GM19023 (cell line): ENCODE measurements around the gene COX19.

Experiments used
- ATAC-seq: cut with Tn5 transposase; IDR thresholded peaks from one replicate; pipeline ENCODE4 v1.9.1; 2021; ENCODE audit warnings: mild to moderate bottlenecking, moderate library complexity; ENCODE audit not compliant: unreplicated experiment

Gene COX19

GRCh38 chr7:992709-993607 lies 17.6 kb upstream of the COX19 start:
- peak; percentile 82 for ATAC-seq

DNA sequence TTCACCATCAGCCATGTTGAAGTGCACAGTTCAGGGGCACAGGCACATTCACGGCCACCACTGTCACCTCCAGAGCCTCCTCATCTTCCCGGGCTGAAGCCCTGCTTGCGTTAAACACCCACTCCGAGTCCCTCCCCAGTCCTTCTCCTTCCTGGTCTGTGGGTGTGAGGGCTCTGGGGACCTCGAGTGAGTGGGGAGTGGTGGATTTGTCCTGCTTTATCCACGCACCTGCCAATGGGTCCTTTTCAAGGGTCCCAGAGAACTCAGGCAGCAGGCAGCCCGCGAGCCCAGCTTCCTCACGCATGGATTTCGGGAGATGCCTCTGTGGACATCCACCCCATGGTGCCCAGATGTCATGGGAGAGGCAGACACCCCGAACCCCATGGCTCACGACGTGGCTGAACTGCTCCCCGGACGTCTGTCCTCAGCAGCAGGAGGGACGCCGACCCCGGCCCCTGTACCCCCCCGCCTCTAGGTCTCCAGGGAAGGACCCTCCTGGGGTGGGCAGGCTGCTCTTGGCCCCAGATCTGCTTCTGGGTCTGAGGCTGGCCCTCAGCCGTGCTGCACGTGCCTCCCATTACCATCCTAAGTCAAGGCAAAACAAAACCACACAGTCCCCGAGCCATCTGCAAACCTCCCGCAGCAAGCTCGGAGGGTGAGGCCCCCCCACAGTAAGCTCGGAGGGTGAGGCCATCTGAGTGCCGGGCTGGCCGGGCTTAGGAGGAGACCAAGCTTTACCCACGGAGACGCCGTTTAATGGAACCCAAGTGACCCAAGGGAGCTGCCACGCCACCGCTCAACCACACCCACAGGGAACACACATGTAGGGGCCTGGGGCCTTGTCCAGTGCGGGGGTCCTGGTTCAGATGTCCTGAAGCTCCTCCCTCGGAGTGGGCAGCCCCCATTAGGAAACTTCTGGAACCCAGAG lies 16.6 kb upstream of the COX19 start:
- ATAC-seq: no peak

- ATAC-seq: no peak
Measured at GRCh38 chr7:990933-991728, 15.8 kb upstream of the COX19 start.

GRCh38 chr7:990352-990932 lies 15.1 kb upstream of the COX19 start:
- no peak for ATAC-seq

DNA sequence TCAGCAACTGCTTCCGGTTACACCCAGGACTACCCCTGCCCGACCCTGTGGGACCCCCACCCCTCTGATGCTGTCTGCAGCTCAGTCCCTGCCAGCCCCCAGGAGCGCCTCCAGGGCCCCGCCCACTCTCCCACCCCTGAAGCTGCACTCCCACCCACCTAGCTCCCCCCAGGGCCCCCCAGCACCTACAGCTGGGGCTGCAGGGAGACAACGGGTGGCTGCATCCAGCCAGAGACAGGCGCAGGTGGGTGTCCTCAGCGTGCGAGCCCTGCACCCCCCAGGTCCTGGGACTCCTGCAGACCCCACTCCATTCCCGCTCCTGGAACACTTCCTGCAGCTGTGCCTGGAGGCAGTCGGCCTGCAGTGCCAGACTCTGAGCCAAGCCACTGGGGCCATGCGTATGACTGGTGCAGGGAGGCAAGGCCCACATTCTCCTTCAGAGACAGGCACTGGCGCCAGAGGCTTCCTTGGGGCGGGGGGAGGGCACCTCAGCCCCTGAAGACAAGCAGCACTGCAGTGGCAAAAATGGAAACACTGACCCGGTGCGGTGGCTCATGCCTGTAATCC lies 13.7 kb upstream of the COX19 start:
- no peak for ATAC-seq

DNA sequence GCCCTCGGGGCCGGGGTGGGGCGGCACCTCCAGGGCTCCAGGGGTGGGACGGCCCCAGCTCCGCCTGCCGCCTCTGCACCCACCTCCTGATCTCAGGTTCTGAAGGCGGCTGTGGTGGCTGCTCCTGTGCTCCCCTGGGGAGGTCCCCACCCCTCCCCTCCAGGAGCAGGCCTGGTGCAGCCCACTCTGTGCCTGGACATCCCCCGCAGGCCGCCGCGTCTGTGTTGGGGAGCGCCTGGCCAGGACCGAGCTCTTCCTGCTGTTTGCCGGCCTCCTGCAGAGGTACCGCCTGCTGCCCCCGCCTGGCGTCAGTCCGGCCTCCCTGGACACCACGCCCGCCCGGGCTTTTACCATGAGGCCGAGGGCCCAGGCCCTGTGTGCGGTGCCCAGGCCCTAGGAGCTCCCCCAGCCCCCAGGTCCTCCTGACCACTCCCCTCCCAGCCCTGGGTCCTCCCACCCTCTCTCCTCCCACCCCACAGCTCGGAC lies 13.1 kb upstream of the COX19 start:
- no peak for ATAC-seq

- no peak for ATAC-seq
Measured at GRCh38 chr7:987909-988308, 12.6 kb upstream of the COX19 start.

GRCh38 chr7:986766-987751 lies 11.7 kb upstream of the COX19 start:
- no peak for ATAC-seq

DNA sequence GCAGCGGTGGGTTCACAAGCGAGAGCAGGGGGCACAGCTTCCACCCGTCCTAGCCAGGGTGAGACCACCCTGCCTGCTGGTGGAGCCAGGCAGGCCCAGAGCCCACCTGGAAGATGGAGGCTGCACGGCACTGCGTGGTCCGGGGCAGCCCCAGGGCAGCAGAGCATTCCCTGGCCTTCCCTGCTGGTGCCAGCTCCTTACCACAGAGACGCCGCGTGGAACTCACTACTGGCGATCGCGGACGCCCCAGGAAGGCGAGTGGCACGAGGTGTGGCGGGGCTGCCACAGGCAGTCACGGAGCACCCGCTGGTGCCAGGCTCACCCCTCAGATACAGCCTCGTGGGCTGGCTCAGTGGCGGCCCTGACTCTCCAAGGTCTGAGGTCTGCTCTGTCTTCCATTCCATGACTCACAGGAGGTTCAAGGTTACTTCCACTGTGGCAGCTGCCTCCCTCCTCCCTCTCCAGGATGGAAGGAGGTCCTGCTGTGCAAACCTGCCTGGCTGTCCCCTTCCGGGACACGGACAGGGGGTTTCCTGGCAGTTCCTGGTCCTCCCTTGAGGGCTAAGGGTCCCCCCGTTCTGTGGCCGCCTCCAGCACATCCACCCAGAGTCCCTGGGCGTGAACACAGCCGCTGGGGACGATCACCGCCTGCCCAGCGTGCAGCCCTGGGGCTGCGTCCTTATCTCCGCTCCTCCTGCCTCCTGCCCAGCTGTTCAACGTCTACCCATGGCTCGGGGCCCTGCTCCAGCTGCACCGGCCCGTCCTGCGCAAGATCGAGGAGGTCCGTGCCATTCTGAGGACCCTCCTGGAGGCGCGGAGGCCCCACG lies 10.8 kb upstream of the COX19 start:
- no peak for ATAC-seq

DNA sequence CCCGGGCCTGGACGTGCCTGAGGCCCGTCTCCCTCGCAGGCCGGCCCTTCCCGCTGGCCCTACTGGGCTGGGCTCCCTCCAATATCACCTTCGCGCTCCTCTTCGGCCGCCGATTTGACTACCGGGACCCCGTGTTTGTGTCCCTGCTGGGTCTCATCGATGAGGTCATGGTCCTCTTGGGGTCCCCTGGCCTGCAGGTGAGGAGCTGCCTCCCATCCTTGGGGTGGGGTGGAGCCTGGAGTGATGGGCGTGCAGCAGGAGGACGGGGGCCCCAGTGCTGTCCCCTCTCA lies 9.7 kb upstream of the COX19 start:
- ATAC-seq: no peak

DNA sequence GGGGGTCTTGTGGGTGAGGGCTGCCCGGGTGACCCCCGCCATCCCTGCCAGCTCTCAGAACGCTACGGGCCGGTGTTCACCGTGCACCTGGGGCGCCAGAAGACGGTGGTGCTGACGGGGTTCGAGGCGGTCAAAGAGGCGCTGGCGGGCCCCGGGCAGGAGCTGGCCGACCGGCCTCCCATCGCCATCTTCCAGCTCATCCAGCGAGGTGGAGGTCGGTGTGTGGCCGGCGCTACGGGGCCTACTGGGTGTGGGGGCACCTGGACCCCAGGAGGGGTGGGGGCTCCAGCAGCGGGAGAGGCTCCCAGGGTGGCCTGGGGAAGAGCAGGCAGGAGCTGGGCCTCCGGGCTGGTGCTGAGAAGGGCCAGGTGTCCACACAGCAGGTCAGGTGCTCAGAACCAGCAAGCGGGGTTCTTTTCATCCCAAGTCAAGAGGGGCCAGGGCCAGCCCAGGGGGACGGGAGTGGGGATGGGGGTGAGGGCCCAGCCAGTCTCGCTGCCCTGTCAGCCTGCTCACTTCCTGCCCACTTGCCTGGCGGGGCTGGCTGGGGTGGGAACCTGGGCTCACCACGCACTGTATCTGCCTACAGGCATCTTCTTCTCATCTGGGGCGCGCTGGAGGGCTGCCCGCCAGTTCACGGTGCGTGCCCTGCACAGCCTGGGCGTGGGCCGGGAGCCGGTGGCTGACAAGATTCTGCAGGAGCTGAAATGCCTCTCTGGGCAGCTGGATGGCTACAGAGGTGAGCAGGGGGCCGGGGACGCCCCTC lies 9.2 kb upstream of the COX19 start:
- ATAC-seq: no peak

GRCh38 chr7:983616-984071 lies 8.3 kb upstream of the COX19 start:
- ATAC-seq: no peak

GRCh38 chr7:983004-983615 lies 7.8 kb upstream of the COX19 start, which contains the start of gene CYP2W1:
Gene CYP2W1 (plus strand): TSS chr7:983181. CDS start chr7:983212, 31 bp downstream.
- ATAC-seq: no peak

- ATAC-seq: no peak
Measured at GRCh38 chr7:982511-983003, 7.2 kb upstream of the COX19 start.

GRCh38 chr7:981793-982510 lies 6.6 kb upstream of the COX19 start:
- ATAC-seq: no peak
